Astrocyte of the cerebellum (primary cell): Measurements from ENCODE around the gene PDIK1L.

Source experiments
- DNase-seq: peaks from one replicate; pipeline ENCODE4 v3.0.0-alpha.2; 2011; ENCODE audit warnings: low read depth
- H3K4me3 ChIP-seq: 2 replicates; pipeline ENCODE4 v1.5.1; 2011; ENCODE audit warnings: mild to moderate bottlenecking, low read depth, low read length, moderate library complexity
- in situ Hi-C: cut with HindIII; loops from 2 replicates; pipeline ENCODE4 v1.10.0; 2017; ENCODE audit warnings: low sequenced_read_pairs
- TF ChIP-seq, protein P1 (sequence below): IDR thresholded peaks from 2 replicates; pipeline ENCODE4 v1.5.1; 2012; ENCODE audit warnings: low read length, low read depth, moderate library complexity, mild to moderate bottlenecking; ENCODE audit errors: missing control alignments

PDIK1L gene

DNA sequence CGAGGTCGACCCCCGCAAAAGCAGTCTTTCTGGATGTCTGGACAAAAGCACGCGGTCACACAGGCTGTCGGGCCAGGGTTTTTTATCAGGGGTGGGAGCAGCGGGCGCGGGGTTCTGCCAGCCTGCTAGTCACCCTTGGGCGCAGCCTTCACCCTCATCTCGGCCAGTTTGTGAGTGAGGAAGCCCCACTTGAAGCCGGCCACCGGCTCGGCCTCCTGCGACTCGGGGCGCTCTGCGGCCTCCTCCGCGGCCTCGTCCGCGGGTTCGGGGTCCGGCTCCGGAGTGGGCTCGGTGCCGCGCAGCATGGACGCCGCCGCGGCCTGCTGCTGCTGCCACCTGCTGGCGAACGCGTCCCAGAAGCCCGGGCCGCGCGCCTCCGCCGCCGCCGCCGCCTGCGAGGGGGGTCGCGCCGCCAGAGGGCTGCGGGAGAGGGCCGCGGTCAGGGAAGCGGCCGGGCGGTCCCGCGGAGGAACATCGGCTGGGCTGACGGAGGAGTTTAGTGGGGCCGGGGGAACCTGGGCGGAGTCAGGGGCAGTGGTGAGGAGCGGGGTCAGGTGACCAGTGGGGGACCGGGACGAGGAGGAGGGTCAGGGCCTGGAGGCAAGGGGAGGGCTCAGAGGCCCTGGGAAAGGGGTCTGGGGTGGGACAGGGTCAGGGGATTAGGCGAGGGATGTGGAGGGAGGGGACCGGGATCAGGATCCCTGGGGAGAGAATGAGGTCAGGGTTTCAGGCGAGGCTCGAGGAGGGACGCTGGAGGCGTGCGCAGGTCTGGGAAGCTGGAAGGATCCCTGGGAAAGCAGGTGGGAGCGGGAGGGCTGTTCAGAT is 52.6 kb downstream of the PDIK1L start:
- TF ChIP-seq, protein P1, sequence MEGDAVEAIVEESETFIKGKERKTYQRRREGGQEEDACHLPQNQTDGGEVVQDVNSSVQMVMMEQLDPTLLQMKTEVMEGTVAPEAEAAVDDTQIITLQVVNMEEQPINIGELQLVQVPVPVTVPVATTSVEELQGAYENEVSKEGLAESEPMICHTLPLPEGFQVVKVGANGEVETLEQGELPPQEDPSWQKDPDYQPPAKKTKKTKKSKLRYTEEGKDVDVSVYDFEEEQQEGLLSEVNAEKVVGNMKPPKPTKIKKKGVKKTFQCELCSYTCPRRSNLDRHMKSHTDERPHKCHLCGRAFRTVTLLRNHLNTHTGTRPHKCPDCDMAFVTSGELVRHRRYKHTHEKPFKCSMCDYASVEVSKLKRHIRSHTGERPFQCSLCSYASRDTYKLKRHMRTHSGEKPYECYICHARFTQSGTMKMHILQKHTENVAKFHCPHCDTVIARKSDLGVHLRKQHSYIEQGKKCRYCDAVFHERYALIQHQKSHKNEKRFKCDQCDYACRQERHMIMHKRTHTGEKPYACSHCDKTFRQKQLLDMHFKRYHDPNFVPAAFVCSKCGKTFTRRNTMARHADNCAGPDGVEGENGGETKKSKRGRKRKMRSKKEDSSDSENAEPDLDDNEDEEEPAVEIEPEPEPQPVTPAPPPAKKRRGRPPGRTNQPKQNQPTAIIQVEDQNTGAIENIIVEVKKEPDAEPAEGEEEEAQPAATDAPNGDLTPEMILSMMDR = peak; percentile 27
- in situ Hi-C loops = no loop called here
- peak overlapping the region; percentile 28 for H3K4me3 ChIP-seq
- no peak for DNase-seq

DNA sequence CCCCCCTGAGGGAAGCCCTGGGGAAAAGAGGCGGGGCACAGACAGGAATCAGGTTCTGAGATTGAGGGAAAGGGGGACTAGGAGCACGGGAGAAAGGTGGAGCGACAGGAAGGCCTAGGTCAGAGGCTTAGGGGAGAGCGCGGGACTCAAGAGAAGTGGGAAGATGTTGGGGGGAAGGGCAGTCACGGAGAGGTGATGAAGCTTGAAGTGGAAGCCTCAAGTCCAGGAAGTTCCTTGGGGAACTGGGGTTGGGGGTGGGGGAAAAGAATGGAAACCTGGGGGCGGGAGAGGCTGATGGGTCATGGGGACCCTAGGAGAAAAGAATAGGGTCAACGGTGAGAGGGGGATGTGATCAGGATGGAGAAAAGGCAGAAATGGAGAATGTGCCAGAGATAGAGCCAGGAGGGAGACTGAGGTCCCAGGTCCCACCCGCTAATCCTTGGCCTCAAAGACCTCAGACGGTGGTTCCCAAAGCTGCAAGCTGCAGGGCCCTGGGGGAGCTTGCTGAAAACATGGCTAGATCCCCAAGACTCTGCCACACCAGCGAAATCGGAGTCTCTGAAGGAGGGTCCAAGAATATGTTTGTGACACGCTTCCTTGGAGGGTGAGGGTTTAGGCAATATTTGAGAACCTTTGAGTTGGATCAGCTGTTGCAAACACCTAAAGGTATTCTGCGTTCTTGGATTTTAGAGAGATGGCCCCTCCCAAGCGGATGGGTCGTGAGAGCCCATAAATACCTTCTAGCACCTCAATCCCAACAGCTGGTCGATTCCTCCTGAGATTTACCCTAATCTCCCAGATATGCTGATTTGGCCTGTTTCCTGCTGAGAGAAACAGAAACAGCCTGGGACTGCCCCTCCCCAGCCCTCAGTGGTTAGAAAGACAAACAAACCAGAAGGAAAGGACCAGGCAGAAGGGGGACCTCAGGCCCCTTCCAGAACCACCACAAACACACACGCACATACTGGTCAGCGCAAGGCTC is 53.5 kb downstream of the PDIK1L start:
- in situ Hi-C loops = no loop called here
- no peak for DNase-seq
- TF ChIP-seq, protein P1 = no peak
- H3K4me3 ChIP-seq = no peak overlapping the region

DNA sequence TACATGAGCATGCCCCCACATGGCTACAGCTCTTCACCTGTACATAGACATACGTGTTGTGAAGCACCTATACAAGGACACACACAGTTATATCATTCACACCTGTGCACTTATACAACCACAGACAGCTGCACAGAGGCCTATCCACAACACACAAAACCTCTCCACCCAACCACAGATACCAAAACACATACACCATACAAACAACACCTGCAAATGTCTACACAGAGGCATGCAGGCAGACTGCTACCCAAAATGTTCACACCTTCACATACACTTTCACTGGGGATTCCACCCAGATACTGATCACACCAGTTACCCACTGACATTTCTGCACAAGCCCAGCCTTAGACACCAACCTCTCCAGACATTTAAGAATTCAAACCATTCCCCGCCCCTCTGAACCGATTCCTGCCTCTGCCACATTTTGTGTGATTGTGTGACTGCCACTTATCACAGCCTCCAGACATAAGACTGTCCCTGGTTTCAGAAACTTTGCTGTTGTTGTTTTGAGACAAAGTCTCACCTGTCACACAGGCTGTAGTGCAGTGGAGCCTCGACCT is 55.2 kb downstream of the PDIK1L start:
- TF ChIP-seq, protein P1 = no peak
- no peak for DNase-seq
- in situ Hi-C loops = no loop called here
- no peak overlapping the region for H3K4me3 ChIP-seq

DNA sequence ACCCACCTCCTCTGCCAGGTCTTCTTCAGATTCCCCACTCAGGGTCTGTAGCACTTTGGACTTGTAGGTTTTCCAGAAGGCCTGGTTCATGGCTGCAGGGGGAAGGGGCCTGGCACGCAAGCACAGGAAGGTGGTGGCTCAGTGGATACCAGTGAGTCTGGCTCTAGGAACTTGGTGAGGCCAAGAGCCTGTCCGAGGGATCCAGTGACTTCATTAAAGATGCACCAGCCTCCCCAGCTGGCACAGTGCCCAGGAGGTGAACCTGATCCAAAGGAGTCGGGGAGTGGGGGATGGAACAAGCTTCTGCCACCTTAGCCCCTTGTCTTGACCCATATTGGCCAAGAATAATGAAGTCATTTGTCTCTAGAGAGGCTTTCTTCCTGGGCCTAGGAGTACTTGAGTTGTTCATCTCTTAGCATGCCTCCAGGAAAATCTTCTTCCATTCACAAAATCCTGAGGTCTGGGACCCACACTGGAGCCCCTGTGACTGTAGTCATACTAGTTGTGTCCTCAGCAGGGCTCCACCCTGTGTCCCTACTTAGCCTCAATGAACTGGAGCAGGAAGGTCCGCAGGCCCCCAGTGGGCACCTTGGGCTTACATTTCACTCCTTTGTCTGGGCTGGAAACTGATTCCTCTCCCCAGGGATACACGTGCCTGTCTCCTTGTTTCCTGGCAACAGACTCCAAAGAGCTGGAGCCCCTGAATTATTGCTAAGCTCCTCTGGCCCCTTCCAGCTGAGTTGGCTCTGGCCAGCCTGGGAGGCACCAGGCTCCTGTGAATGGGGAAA is 57.0 kb downstream of the PDIK1L start, which contains the start of gene C1orf232:
C1orf232 (minus strand) TSS at position 554 of the 788 bp plus-strand sequence; CDS start at position 90, 464 bp downstream.
- peak within 1 kb of the TSS; percentile 91 for H3K4me3 ChIP-seq
- no peak for DNase-seq
- in situ Hi-C loops = no loop called here
- TF ChIP-seq, protein P1 = no peak

DNA sequence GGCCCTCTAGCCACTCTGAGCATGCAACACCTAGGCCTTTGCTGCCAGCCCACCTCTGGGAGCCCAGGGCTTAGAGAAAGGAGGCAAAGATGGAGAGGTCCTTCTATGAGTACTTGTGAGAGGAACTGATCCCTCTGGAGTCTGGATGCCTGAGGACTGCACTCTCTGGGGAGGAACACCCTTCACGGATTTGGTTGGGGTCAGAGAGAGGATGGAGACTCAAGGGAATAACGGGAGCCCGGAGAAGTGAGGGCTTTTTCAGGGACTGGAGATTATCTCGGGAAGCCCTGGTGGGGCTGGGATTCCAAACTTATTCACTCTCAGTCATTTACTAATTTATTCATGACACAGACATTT is 57.6 kb downstream of the PDIK1L start:
- TF ChIP-seq, protein P1 = no peak
- no peak for DNase-seq
- in situ Hi-C loops = no loop called here
- peak overlapping the region; percentile 91 for H3K4me3 ChIP-seq
